ENCODE results near the gene IL31RA.

Gene IL31RA

DNA sequence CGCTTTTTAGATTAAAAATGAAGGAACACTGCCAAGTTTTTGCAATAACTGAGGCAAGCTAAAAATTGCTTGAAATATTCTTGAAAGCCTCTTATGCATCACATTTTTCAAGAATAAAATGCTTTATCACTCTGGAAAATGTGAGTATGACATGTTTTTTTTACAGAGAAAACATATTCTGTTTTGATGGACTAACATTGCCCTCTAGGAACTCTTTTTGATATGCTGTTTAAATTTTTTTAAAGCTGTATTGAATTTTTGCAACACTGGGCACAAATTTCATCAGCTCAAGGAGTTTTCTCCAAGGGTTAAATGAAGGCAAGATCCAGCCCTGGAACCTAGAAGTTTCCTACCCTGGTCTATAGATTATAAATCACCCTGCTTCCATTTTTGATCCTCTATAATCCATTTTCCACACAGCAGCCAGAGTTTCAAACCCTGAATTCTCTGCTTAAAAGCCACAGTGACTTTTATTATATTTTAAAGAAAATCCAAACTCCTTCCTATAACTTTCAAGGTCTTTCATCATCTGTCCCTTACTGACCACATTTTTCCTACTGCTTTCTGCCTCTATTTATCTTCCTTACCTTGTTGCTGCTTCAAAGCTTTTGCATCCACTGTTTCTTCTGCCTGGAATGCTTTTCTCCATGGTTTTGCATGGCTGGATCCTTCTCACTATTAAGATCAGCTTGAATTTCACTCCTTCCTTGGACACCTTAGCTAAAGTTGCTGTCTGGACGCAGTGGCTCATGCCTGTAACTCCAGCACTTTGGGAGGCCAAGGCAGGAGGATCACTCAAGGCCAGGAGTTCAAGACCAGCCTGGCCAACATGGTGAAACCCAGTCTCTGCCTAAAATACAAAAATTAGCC lies 60.9 kb downstream of the IL31RA start:
- TF ChIP-seq CTCF (IDR thresholded peaks at IDR 0.05; ENCODE audit: control extremely low read depth, extremely low read depth, low read depth, missing control alignments), result no peak
- ChIA-PET POLR2A (interaction anchor here (0.5 kb wide), 1 partner anchor 1602 kb away, joined by 3 read pairs; the partner anchor contains the start of gene ARL15), CTCF (interaction anchor here (1.9 kb wide), 1 partner anchor 24 kb away, joined by 7 read pairs; no protein-coding TSS in a partner anchor)
- DNase-seq (ENCODE audit: extremely low spot score), result no peak

DNA sequence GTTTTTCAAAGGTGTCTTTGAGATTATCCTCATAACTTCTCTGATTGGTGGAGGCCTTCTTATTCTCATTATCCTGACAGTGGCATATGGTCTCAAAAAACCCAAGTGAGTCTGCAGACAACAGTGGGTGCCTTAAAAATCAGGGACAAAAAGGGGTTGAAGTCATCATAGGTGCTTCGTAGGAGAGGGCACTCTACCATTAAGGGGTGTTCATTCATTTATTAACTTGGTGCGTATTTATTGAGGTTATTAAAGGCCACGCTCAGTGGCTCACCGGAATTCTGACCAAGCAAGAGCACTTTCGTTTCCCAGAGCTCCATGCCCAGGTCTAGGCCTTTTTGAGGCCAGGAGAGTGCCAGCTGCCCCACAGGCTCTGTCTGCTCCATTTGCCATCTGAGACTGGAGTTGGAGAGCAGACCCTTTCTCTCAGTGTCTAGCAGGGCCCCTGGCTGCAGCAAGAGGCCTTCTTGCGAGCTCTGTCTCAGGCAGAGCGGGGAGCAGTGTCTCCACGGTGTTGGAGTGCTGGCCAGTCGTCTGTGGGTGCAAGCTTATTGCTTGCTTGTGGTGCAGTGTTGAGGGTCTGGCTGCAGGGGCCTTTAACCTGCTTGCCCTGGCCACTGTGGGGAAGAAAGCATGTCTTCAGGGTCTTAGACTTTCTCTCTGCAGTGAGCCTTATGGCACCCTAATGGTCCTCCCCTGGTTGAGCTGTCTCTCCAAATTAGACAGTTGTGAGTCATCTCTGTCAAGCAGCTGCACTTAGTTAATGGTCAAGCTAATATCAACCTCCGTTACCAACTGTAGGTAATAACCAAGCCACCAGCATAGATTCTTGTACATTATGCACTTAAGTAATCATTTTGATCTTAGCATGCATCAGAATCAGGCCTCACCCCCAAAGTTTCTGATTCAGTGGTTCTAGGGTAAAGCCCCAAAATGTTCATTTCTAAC lies 62.6 kb downstream of the IL31RA start:
- ChIA-PET CTCF (interaction anchor here (1.2 to 1.9 kb wide), 3 partner anchors 10 to 23 kb away, joined by 4 to 6 read pairs (median 4); no protein-coding TSS in a partner anchor), POLR2A (no interaction called here)

DNA sequence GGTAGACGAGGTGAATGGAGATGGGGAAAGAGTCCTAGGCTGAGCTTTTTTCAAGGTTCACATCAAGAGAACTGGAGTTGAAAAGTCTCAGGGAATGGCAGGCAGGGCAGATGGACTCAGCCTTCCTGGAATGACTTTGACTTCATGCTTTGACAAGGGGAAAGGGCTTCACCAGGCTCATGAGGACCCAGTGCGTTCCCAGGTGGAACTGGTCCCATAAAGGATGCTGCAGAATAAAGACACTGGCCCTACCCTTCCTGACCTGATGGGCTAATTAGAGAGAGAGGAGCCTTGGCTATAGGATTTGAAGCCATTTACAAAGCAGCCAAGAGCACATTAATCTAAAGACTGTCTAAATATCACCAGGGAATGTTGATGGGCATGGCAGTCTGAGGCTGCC lies 63.8 kb downstream of the IL31RA start:
- ChIA-PET POLR2A (no interaction called here), CTCF (interaction anchor here (1.9 kb wide), 1 partner anchor 9 kb away, joined by 4 read pairs; no protein-coding TSS in a partner anchor)
- TF ChIP-seq CTCF (IDR thresholded peaks at IDR 0.05; ENCODE audit: control extremely low read depth, extremely low read depth, low read depth, missing control alignments), result no peak
- no peak for DNase-seq (ENCODE audit: extremely low spot score)

More for the DNA sequence above, 62.6 kb downstream of the IL31RA start:
- peak; percentile 59 for DNase-seq (ENCODE audit: extremely low spot score)
- TF ChIP-seq CTCF (IDR thresholded peaks at IDR 0.05; ENCODE audit: control extremely low read depth, extremely low read depth, low read depth, missing control alignments), result no peak

DNA sequence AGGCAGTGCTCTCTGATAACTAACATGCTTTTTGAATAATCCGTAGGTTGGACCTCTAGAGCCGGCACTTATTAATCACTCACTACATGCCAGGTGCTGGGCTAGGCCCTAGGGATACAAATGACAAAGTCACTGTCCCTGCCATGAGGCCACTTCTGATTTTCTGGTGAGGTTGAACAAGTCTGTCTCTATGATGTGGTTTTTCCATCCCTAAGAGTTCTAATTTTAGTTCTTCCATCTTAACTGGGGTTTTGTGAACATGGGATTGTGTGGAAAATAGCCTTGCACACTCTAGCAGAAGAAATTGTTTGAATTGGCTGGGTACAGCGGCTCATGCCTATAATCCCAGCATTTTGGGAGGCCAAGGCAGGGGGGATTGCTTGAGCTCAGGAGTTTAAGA lies 64.6 kb downstream of the IL31RA start:
- POLR2A ChIA-PET, result no interaction called here
- TF ChIP-seq CTCF (IDR thresholded peaks at IDR 0.05; ENCODE audit: control extremely low read depth, extremely low read depth, low read depth, missing control alignments), result no peak

DNA sequence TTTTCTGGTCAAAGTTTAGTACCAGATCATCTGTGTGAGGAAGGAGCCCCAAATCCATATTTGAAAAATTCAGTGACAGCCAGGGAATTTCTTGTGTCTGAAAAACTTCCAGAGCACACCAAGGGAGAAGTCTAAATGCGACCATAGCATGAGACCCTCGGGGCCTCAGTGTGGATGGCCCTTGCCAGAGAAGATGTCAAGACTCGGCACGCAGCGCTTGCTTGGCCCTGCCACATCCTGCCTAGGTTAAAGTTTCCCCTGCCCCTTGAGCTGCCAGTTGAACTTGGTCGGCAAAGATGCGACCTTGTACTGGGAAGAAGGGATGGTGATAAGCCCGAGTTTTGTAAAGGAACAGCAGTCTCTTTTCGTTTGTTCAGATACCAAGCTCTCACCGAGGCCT lies 65.8 kb downstream of the IL31RA start:
- DNase-seq (ENCODE audit: extremely low spot score), result no peak
- TF ChIP-seq CTCF (IDR thresholded peaks at IDR 0.05; ENCODE audit: control extremely low read depth, extremely low read depth, low read depth, missing control alignments), result no peak
- CTCF ChIA-PET, result interaction anchor here (1.2 to 1.3 kb wide), 2 partner anchors 16 to 20 kb away, joined by 4 to 5 read pairs; no protein-coding TSS in a partner anchor
- POLR2A ChIA-PET, result no interaction called here

More for the DNA sequence above, 64.6 kb downstream of the IL31RA start:
- CTCF ChIA-PET, result interaction anchor here (1.2 kb wide), 1 partner anchor 15 kb away, joined by 5 read pairs; no protein-coding TSS in a partner anchor
- no peak for DNase-seq (ENCODE audit: extremely low spot score)
